ENCODE measurements around the gene BTRC.

The BTRC gene

DNA sequence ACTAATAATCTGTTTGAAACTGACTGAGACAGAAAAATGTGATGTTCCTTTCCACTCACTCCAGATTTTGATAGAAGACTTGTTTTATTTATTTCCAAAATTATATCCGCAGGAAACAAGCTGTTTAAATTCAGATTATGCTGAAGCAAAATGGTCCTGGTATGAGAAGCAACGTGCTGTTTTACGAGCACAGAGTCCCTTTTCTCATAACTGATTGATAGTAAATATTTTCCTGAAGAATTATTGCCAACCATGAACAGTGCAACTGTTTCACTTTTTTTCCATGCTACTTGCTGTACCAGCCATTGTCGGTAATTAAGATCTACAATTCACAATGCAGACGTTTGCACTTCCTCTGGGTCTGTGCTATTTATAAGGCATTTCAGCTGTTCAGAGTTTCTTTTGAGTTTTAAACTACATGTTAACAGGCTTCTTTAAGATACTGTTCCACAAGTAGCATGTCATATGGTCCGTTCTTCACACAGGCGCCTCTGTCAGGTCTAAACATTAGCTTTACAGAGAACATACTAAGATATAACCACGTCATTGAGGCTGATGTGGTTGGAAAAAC lies 130.3 kb downstream of the BTRC start:
- DNase-seq = no peak

DNA sequence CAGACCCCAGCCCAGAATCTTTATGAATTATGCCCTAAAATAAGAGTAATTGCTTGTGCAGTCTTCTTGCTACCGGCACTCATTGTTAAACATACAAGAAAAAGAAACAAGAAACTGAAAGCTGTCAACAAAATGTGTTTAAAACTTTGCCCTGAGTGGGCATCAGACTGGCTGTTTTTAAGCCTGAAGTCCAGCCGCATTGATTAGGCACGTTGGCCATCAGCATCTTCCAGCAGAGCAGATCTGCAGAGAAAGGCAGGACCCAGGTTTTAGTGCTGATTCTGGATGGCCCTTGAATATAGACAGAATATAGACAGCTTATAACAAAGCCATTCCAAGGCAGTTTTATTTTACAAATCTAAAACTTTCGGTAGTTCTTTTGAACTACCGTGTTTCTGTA lies 131.2 kb downstream of the BTRC start:
- no peak for DNase-seq

DNA sequence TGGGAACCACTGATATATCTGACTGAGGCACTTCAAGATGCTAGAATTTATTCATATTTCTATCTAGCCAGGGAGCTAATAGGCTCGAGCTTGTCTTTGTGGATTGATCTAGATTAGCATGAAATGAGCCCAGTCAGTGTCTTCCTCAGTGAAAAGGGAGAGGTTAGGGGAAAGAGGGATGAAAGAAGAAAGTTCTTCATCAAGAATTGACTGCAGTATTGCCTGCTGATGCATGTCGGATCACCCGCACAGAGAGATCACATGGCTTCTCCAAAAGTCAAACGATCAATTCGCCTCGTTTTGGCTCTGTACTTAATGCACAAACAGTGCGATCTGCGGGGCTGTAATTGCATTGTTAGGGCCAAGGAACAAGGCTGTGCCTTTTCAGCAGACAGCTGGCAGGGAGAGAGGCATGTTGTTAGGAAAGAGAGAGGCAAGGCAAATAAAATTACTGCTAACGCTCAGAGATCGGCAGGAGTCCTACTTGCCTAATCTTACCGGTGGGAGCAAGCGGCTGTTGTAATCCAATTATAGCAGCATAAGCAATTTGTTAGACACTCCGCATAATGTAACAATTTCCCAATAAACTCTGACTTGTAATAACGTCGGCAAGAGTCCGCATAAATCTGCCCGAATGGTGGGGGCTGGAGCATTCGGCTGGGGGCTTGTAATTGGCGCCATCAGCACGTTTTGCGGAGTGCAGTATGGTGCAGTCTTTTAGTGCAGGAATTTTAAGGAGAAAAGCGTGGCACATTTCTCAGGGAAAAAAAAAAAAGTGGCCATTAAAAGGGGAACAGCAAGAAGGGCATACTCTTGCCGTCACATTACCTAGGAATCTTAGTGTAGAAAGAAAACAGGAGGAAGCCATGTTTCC lies 132.0 kb downstream of the BTRC start:
- DNase-seq = peak; percentile 1

DNA sequence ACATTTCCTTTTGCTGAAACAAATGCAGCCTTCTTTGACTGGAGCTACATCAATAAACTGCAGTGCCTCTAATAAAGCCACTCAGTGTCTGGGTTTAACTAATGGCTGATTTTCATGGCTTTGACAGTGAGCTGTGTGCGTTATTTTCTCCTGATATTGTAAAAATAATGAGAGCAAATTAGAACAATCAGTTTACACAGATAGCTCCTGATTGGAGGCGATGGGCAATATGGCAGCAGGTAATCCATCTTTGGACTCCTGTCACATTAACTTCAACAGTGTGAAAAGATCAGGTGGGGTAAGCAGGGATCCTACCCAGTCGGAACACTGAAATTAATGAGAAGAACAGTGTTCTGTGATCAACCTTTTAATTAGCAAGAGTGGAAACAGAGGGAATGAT lies 133.4 kb downstream of the BTRC start:
- DNase-seq = no peak

DNA sequence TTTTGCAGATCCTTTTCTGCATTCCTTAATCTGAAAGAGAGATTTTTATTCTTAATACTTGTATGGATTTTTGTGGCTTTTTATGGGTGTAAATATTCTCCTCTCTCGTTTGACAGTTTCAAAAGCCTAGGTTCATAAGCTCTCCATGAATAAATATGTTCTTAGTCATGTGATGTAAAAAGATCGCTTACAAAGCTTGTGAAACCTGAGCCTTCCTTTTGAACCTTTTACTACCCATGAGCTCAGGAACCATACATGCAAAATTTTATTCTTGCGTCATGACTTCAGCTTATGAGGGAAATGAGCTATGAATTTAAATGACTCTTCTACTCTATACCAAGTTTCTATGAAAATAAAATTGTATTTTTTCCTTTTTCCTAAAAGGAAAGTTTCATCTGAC lies 135.4 kb downstream of the BTRC start:
- peak; percentile 27 for DNase-seq

DNA sequence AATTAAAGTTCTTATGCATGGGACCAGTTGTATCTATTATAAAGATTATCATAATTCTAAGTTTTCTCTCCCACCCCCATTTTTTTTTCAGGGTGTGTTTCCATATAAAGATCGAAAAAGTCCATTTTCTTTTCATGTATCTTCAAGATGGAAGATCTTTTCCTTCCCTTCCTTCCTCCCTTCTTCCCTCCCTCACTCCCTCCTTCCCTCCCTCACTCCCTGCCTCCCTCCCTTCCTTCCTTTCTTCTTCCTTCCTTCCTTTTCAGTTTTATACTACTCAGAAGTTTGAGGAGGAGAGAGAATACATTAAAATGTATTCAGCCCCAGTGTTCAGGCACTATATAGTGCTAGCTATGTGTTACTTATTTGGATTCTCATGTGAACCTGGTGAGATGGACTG lies 136.1 kb downstream of the BTRC start:
- DNase-seq = no peak

DNA sequence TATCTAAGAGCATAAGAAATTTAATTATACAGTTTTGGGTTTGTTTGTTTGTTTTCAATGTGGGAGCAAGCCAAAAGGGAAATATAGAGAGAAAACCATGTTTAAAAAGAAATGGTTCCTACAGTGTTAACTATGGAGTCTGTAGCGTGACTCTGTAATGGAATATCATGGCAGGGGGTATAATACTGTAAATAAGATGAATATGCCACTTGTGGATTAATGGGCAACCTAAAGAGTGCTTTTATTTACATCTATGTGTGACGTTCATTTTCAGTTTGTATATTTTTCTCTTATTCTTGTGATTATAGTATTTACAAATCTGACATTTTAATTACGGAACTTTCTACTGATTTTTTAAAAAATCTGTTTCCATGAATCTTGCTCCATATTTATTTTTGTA lies 138.2 kb downstream of the BTRC start:
- DNase-seq = no peak

DNA sequence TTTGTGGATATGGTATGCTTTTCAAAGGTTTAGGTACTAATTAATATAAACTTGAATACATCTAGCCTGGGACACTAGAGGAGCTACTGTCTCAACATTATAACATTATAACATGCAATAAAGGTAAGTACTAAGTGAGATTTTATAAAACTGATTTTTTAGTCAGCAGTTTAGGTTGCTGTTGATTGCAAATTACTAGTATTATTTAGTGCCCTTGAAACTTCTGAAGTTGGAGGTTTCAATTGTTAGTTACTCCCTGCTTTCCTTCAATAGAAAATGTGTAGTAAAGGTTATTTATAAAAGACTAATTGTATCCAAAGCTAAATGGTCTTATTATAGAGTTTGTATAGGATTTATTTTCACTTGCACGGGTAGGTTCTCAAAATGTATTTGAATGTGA lies 138.8 kb downstream of the BTRC start:
- no peak for DNase-seq

DNA sequence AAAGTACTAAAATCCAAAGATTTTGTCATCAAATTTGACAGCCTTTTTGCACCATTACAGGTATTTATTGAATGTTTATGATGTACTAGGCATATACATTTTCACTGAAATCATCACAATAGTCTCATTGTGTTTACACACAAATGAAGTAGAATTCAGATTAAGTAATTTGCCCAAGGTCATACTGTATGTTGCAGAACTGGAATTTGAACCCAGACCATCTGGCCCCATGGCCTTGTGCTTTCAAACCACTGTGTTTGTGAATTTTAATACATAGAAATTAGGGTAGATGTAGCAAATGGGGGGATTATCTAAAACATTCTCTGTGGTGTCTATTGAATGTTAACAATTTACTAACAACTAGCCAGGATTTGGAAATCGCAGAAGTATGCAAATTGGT lies 139.3 kb downstream of the BTRC start:
- DNase-seq = no peak

DNA sequence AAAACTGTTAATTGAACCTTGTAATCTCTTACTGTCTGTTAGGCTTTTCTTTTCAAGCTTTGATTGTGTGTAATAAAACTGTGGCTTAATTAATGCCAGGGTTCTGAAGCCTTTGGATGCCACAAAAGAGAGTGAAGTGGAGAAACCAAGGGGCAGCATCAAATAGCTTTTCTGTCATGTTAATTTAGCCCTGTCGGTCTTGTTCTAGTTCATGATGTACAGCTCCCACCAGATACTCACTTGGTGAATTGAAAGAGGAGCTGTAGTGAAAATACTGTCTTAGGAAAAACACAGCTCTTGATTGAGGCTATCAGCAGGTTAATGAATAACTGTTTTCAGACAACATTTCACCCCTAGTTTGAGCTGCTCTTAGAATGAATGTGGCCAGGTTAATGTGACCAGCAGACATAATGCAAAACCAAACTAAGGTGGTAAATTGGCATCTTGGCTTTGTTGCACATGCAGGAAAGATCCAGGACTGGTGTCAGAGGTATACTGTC lies 139.9 kb downstream of the BTRC start:
- no peak for DNase-seq

DNA sequence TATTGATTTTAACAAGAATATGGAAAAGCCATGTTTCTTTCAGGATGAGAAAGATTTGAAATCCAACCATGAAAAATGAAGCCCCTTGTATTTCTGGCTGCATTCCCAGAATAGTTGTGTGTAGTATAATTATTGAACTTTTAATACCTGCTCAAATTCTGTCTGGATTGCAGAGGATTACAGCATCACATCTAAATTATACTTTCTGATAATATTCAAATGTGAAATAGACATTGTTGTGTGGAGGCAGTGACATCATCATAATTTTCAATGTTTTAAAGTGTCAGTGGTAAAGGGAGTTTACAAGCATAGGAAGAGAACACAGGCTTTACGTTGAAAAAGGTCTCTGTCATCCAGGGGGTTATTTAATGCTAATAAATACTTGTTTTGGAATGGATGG lies 140.7 kb downstream of the BTRC start:
- no peak for DNase-seq

DNA sequence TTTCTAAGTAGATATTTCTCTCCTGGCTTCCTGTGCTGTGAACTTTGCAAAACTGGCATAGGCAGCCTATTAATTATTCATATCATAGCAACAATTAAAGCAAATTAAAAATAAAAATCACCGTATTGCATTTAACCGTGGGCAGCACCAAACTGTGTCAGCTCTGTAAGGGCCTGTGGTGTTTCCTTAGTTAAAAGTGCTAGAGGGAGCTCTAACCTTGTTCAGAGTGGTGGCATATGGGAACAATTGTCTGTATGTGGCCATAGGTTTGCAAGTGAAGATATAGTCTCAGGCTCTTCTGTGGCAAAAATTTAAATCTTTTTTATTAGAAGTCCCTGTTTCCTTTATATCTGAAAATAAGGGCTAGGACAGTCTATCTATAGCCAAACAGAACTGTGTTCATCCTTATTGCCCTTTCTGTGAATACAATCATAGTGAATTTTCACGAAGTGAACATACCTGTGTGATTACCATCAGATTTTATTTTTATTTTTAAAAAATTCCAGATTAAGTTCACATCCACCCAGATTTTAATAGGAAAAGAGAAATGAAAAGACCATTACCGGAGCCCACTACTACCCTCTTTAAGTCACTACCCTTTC lies 141.5 kb downstream of the BTRC start:
- DNase-seq = peak; percentile 25

DNA sequence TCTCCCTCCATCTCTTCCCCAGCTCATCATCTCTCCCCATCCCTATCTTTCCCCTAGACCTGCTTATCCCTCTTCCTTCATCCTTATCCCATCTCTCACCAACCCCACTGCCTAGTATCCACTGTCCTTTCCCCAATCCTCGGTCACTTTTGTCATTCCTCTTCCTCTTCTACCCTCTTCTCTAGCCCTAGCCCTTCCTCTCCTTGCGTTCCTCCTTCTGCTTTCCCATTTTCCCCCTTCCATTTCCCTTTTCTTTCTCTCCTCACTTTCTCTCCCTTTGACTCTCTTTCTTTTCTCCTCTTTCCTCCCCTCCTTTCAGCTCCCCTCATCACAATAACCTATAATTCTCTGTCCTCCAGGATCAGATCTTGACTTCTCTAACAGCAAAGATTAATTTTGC lies 150.5 kb downstream of the BTRC start:
- DNase-seq = no peak

DNA sequence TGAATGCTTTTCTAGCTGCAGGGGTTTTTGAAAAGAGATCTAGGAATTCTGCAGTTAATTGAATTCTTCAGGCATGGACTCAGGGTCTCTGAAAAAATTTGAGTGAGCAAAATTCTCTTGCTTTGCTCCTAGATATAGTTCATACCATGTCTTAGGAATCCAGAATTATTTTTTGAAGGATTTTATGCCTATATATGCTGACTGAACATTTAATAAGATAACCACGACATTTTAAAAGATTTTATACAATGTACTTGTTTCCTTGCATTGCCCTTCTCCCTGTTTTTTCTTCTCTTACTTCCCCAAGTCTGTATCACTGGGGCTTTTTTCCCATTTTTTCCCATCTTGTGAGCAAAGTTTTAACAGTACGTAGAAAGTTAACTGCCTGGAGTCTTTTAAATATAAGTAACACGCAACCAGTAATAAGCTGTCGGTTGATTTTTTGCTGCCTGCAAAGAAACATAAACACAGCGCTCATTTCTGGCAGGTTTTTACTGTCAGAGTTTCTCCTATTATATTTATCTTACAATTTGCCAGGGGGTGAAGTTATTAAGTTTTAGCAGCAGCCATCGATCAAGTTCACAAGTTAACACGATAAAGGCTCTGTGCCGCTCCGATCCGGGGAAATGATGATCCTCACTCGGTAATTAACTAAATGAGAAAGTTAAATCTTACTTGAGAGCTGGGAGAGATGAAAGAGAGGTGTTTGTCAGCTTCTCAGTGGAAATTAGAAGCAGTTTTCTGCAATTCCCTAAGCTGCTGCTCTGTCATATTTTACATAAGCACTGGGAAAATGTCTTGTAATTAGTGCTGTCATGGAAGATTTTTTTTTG lies 153.1 kb downstream of the BTRC start:
- no peak for DNase-seq

DNA sequence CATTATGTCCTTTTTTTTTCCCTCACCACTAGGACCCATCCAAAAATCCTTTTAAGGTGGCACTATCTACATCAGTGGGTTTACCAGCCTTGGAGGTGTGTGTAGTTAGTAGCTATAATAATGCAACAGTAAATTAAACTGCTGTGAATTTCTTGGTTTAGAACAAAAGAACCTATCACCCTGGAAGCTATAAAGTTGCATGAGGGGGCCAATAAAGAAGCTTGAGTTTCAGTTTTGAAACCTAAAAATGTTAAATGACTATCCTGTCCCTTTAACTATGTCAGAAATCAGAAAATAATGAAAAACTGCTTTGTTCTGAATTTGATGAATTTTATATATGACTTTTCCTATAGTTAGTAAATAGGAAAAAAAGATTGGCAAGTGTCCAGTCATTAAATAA lies 153.9 kb downstream of the BTRC start:
- DNase-seq = no peak

DNA sequence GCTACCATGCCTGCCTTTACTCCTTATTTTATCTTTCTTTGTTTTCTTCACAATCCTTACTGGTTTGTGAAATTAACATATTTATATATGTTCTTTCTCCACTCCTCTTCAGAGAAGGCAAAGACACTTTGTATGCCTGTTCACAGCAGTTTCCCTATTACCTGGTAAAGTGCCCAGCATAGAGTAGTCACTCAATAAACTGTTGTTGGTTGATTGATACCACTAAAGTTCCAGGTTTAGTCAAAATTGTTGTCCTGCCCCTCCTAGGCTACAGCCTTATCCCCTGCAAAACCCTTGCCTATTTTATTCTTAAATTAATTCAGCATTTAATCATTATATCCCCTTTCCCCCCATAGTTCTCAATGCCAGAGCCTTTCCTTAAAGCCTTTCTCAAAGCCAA lies 158.0 kb downstream of the BTRC start:
- no peak for DNase-seq

DNA sequence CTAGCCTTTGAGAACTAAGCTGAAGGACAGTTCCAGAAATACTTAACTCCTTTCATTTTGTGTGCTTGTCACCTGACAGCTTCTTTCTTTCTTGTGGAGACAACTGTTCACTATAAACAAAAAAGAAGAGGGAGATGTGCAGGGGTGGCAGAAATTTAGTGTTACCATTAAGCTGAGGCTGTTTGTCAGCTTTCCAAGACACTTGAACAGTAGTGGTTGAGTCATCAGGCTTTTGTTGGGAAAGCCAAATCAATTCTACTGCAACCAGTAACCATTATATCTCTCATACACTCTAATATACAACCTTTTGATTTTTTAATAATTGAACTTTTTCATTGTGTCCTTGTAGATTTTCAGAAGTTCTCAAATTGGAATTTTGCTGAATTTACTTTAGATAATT lies 158.8 kb downstream of the BTRC start:
- DNase-seq = peak; percentile 10

DNA sequence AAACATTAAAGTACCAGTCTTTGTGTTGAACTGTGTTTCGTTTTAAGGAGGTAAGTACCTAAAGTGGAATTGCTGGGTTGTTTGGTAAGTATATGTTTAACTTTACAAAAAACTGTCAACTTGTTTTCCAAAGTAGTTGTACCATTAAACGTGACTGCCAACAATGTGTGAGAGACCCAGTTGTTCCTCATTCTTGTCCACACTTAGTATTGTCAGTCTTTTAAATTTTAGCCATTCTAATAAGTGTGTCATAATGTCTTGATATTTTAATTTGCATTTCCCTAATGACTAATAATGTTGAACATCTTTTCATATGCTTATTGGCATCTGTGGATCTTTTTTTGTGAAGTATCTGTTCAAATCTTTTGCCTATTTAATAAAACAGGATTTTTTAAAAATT lies 159.8 kb downstream of the BTRC start:
- DNase-seq = no peak

DNA sequence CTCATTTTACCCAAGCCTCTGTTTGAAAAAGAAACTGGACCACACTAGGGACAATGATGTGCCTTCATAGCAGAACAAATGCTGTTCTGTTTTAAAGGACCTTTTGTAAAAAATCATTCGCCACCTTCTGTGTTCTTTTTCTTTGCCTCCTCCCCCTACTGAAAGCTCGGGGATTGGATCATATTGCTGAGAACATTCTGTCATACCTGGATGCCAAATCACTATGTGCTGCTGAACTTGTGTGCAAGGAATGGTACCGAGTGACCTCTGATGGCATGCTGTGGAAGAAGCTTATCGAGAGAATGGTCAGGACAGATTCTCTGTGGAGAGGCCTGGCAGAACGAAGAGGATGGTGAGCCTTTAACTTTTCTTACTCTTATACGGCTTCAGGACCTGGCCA lies 171.9 kb downstream of the BTRC start:
- DNase-seq = no peak

DNA sequence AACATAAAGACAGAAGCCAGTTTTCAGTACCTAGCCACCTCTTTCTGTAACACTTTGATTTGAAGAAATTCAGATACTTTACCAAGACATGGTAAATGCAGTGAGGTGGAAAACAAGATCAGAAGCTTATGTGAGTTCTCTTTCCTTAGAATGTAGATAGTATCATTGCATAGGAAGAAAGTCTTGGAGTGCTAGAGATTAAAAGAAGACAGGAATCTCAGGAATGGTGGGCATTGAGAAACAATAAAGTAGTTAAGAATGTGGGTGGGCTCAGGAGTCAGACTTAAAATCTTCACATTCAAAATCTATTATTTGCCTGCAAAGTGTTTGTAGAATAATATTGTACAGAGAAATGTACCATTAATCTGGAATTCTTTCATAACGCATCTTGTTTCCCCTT lies 175.2 kb downstream of the BTRC start:
- no peak for DNase-seq

DNA sequence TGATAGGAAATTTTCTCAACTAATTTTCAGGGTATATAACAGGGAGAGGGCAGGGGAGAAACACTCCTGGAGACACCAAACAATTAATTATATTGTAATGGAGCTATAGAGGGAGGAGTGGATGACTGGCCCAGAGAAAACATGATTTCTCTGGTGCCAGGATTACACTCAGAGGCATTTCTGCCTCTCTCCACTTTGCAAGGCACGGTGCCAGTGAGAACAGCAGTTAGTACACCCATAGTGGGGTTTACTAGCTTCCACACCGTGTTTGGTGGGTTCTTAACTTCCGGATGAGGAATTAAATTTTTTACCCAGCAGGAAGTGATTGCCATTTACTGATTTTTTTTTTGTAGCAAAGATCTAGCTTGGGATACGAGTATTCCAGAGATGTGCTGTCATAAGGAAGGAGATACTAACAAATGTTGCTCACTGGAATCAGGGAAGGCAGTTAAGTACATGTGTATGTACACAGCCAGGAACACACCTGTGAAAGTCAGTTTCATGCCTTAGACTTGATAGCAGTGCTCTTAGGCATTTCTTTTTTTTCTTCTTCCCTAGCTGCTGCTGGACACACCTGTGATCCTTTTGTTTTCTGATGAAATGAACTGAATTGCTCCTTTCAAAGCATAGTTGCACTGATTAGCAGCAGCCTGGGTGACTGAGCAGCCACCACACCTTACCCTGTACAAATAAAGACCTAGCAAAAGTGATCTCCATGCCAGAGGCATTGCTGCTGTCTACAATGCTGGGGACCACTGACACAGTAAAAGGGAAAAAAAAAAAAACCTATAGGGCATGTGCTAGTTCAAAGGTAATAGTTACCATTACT lies 176.0 kb downstream of the BTRC start:
- DNase-seq = no peak

DNA sequence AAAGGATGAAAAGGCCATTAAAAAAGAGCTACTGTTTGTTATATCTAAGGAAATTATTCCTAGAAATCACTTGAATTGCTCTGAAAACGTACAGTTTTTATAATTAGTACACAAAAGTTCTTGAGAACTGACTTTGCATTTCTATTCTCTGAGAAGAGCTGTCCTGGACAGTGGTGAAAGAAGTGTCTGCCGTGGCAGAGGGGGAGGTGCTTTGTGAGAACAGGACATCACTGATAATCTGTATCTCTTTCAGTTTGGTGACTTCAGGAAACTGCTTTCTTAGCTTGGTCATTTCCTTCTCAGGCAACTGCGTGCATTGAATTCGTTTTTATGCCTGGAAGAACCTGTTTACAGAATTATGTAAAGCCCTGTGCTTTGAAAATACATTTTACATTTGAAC lies 182.0 kb downstream of the BTRC start:
- no peak for DNase-seq

All from fibroblast of skin of scalp (primary cell).